Stimulated activated CD8-positive, alpha-beta memory T cell treated with anti-CD3 and anti-CD28 coated beads, Interleukin-12 subunit alpha, Interleukin-12 subunit beta, amount 100 ng/mL, for 1 hour (primary cell): ENCODE measurements around the gene USP12.
"Not testable (repeated sequence)": the region's sequence is repeated elsewhere in the genome, so short reads cannot be mapped to it uniquely, and the experiment has no call there.

ENCODE experiments used
- DNase-seq: peaks from one replicate; pipeline ENCODE4 v3.0.0-alpha.2; 2020; ENCODE audit warnings: low read depth

The USP12 gene

GRCh38 chr13:27171244-27171826 is at the start of gene USP12:
Gene USP12 (minus strand): TSS chr13:27171811. CDS start chr13:27171639, 172 bp downstream.
- DNase-seq: no peak

- no peak for DNase-seq
Observed at GRCh38 chr13:27219611-27220010, 48.0 kb upstream of the USP12 start.

GRCh38 chr13:27218861-27219260 is 47.2 kb upstream of the USP12 start:
- not testable (repeated sequence) for DNase-seq

- DNase-seq: not testable (repeated sequence)
Observed at GRCh38 chr13:27217791-27218190, 46.2 kb upstream of the USP12 start.

GRCh38 chr13:27213386-27213785 is 41.8 kb upstream of the USP12 start:
- DNase-seq: not testable (repeated sequence)

GRCh38 chr13:27211771-27212364 is 40.3 kb upstream of the USP12 start:
- DNase-seq: no peak

GRCh38 chr13:27211271-27211670 is 39.7 kb upstream of the USP12 start:
- DNase-seq: no peak

- DNase-seq: no peak
Observed at GRCh38 chr13:27208514-27208913, 36.9 kb upstream of the USP12 start.

GRCh38 chr13:27203854-27204253 is 32.2 kb upstream of the USP12 start:
- DNase-seq: no peak

GRCh38 chr13:27203186-27203585 is 31.6 kb upstream of the USP12 start:
- no peak for DNase-seq

- DNase-seq: no peak
Observed at GRCh38 chr13:27201661-27202060, 30.1 kb upstream of the USP12 start.

GRCh38 chr13:27200413-27201070 is 28.9 kb upstream of the USP12 start:
- DNase-seq: no peak

- no peak for DNase-seq
Observed at GRCh38 chr13:27199696-27200095, 28.1 kb upstream of the USP12 start.

- DNase-seq: no peak
Observed at GRCh38 chr13:27199211-27199610, 27.6 kb upstream of the USP12 start.

GRCh38 chr13:27194895-27195764 is 23.5 kb upstream of the USP12 start:
- no peak for DNase-seq

- DNase-seq: no peak
Observed at GRCh38 chr13:27194209-27194608, 22.6 kb upstream of the USP12 start.

GRCh38 chr13:27193496-27193895 is 21.9 kb upstream of the USP12 start:
- DNase-seq: no peak

- DNase-seq: no peak
Observed at GRCh38 chr13:27192973-27193372, 21.4 kb upstream of the USP12 start.

- DNase-seq: not testable (repeated sequence)
Observed at GRCh38 chr13:27192367-27192766, 20.8 kb upstream of the USP12 start.

GRCh38 chr13:27189192-27189591 is 17.6 kb upstream of the USP12 start:
- DNase-seq: no peak

- no peak for DNase-seq
Observed at GRCh38 chr13:27188239-27188638, 16.6 kb upstream of the USP12 start.

- no peak for DNase-seq
Observed at GRCh38 chr13:27186295-27186694, 14.7 kb upstream of the USP12 start.
